HepG2 (cell line): Measurements from ENCODE around the gene CTIF. TPM values are rescaled to one million over a fixed set of nuclear protein-coding genes. Genes with fewer than 3 reads are reported as not detected.

Source experiments
- ATAC-seq: fragments of 200-7000 bp; cut with Tn5 transposase; 3 replicates; pipeline ENCODE4 v1.9.1; 2020; ENCODE audit warnings: mild to moderate bottlenecking, moderate library complexity
- BruUV-seq: library from RNA; stranded (reverse); fragments of 400-500 nt; replicated peaks from 2 replicates; lab custom pipeline; 2021; lab: Mats Ljungman, UMichigan
- CTCF ChIA-PET: fragments of 300-600 bp; formaldehyde crosslinking; extraction: SDS; loops from one replicate; lab custom pipeline; 2021; ENCODE audit warnings: low total read pairs, inconsistent platforms, low intra/inter-chr PET ratio; lab: Yijun Ruan, JAX
- POLR2A ChIA-PET: fragments of 350-600 bp; sonication (Branson Sonifier 250); formaldehyde crosslinking; loops from one replicate; lab custom pipeline; 2020; ENCODE audit warnings: antibody characterized with exemption, inconsistent platforms; lab: Yijun Ruan, JAX
- DNase-seq: peaks from one replicate; pipeline ENCODE4 v3.0.0-alpha.2; 2015; ENCODE audit warnings: low spot score
- FAIRE-seq: peaks from 3 replicates; lab custom pipeline; 2011; peaks lifted over from hg19 to GRCh38; lab: Jason Lieb, UNC
- H2AFZ ChIP-seq: one replicate; pipeline ENCODE4 v1.6.1; 2011; ENCODE audit warnings: low read length, inconsistent platforms
- H3K27ac ChIP-seq: fragments of 300-600 bp; 3 replicates; pipeline ENCODE4 v1.8.0; 2011; ENCODE audit warnings: mixed run types, mild to moderate bottlenecking, mixed read lengths, low read length, inconsistent platforms; ENCODE audit not compliant: insufficient read depth; ENCODE audit errors: extremely low read length
- H3K27me3 ChIP-seq, 2 experiments: fragments of 200-600 bp in 1 of 2; 2 replicates in 1 of 2; 3 replicates in 1 of 2; pipeline versions ENCODE4 v1.6.0 to v1.8.0; 2011; ENCODE audit warnings: low read length in 2 of 2, mild to moderate bottlenecking in 2 of 2, moderate library complexity in 2 of 2, inconsistent platforms in 1 of 2; ENCODE audit not compliant: insufficient read depth in 2 of 2, control insufficient read depth in 1 of 2
- H3K36me3 ChIP-seq, 2 experiments: fragments of 200-600 bp in 1 of 2; replicated peaks in 1 of 2; 2 replicates in 1 of 2; 3 replicates in 1 of 2; pipeline versions ENCODE4 v1.5.1 to v1.8.0; 2011; ENCODE audit warnings: low read length in 2 of 2, inconsistent platforms in 1 of 2; ENCODE audit not compliant: insufficient read depth in 2 of 2, control insufficient read depth in 1 of 2
- H3K4me1 ChIP-seq: 2 replicates; pipeline ENCODE4 v1.5.1; 2012; ENCODE audit warnings: low read length, inconsistent platforms; ENCODE audit not compliant: insufficient read depth
- H3K4me2 ChIP-seq: 2 replicates; pipeline ENCODE4 v1.6.0; 2011; ENCODE audit warnings: low read depth, low read length, inconsistent platforms
- H3K4me3 ChIP-seq, 3 experiments: fragments of 200-600 bp in 1 of 3; sonication (generic), shearing (Covaris generic) in 1 of 3; replicated peaks in 1 of 3; 2 replicates each; pipeline ENCODE4 v1.5.1; 2011 to 2016; ENCODE audit warnings: low read length in 3 of 3, inconsistent platforms in 2 of 3, low read depth in 2 of 3, mild to moderate bottlenecking in 2 of 3, control low read depth in 1 of 3, mixed read lengths in 1 of 3; ENCODE audit not compliant: insufficient read depth in 1 of 3
- H3K79me2 ChIP-seq: one replicate; pipeline ENCODE4 v1.6.1; 2011; ENCODE audit warnings: low read length, inconsistent platforms; ENCODE audit not compliant: insufficient read depth
- H3K9ac ChIP-seq: 2 replicates; pipeline ENCODE4 v1.6.0; 2011; ENCODE audit warnings: mild to moderate bottlenecking, low read depth, low read length, inconsistent platforms; ENCODE audit not compliant: insufficient read depth
- H3K9me3 ChIP-seq: 2 replicates; pipeline ENCODE4 v1.5.1; 2012; ENCODE audit warnings: mild to moderate bottlenecking, low read length
- H4K20me1 ChIP-seq: 2 replicates; pipeline ENCODE4 v1.6.0; 2011; ENCODE audit warnings: inconsistent platforms, mild to moderate bottlenecking, low read length, moderate library complexity; ENCODE audit not compliant: insufficient read depth
- ARHGAP35 ChIP-seq: sonication (generic); formaldehyde crosslinking; IDR thresholded peaks from 2 replicates; pipeline ENCODE4 v1.9.0; 2022; ENCODE audit warnings: mild to moderate bottlenecking, inconsistent platforms, moderate library complexity, missing genetic modification reagents, borderline replicate concordance
- ARID2 ChIP-seq: sonication (generic); formaldehyde crosslinking; IDR thresholded peaks from 2 replicates; pipeline ENCODE4 v1.8.1; 2022; ENCODE audit warnings: mild to moderate bottlenecking, missing genetic modification reagents, borderline replicate concordance
- NPAS2 ChIP-seq: sonication (generic); formaldehyde crosslinking; IDR thresholded peaks from 2 replicates; pipeline ENCODE4 v1.8.0; 2022; ENCODE audit warnings: mild to moderate bottlenecking, missing genetic modification reagents, borderline replicate concordance
- NR0B2 ChIP-seq: sonication (generic); formaldehyde crosslinking; IDR thresholded peaks from 2 replicates; pipeline ENCODE4 v1.4.0; 2020; ENCODE audit warnings: mild to moderate bottlenecking, missing genetic modification reagents
- POLR2AphosphoS5 ChIP-seq: IDR thresholded peaks from 2 replicates; pipeline ENCODE4 v1.6.1; 2012; ENCODE audit warnings: low read depth, low read length
- PPARG ChIP-seq: conservative IDR thresholded peaks from 2 replicates; pipeline ENCODE4 v1.6.1; 2016; ENCODE audit warnings: missing biosample characterization, missing genetic modification reagents
- RORA ChIP-seq: sonication (generic); formaldehyde crosslinking; IDR thresholded peaks from 2 replicates; pipeline ENCODE4 v1.5.0; 2020; ENCODE audit warnings: mild to moderate bottlenecking, missing genetic modification reagents, moderate library complexity
- SP4 ChIP-seq: sonication (generic); formaldehyde crosslinking; IDR thresholded peaks from 2 replicates; pipeline ENCODE4 v1.8.1; 2023; ENCODE audit warnings: mild to moderate bottlenecking, missing genetic modification reagents
- ZFAT ChIP-seq: sonication (generic); formaldehyde crosslinking; conservative IDR thresholded peaks from 2 replicates; pipeline ENCODE4 v1.8.1; 2023; ENCODE audit warnings: missing genetic modification reagents, inconsistent platforms
- ZKSCAN5 ChIP-seq: sonication (generic); formaldehyde crosslinking; IDR thresholded peaks from 2 replicates; pipeline ENCODE4 v1.5.1; 2020; ENCODE audit warnings: mild to moderate bottlenecking, missing genetic modification reagents
- ZNF510 ChIP-seq: sonication (generic); formaldehyde crosslinking; IDR thresholded peaks from 2 replicates; pipeline ENCODE4 v1.4.0; 2020; ENCODE audit warnings: low read depth, mild to moderate bottlenecking, missing genetic modification reagents
- ZNF619 ChIP-seq: sonication (generic); formaldehyde crosslinking; IDR thresholded peaks from 2 replicates; pipeline ENCODE4 v1.4.0; 2020; ENCODE audit warnings: mild to moderate bottlenecking, missing genetic modification reagents
- ZNF761 ChIP-seq: sonication (generic); formaldehyde crosslinking; conservative IDR thresholded peaks from 2 replicates; pipeline ENCODE4 v1.4.0; 2020; ENCODE audit warnings: mild to moderate bottlenecking, missing genetic modification reagents
- WGBS: methylation state at CpG from one replicate; pipeline ENCODE4 v1.1.6; 2017; ENCODE audit warnings: low lambda C conversion rate; 5-methylcytosine and 5-hydroxymethylcytosine counted together
- in situ Hi-C: cut with HindIII; loops from 2 replicates; pipeline ENCODE4 v1.10.0; 2017; ENCODE audit warnings: low pct_unique_long_range_greater_than_20kb; ENCODE audit not compliant: extremely low pct_ligation_motif_present
- intact Hi-C: fragments of 100-400 bp; cut with micrococcal nuclease; formaldehyde crosslinking; loops from one replicate; pipeline ENCODE4 v1.10.0; 2022; ENCODE audit not compliant: unreplicated experiment
- polyA plus RNA-seq, 8 experiments: library from polyadenylated mRNA; depleted of rRNA in 3 of 8; stranded (reverse) in 7 of 8; unstranded in 1 of 8; fragments of >200 nt; fragmentation: Illumina TruSeq in 4 of 8; extraction: Trizol in 4 of 8; gene quantifications; 2 replicates each; pipeline versions ENCODE4 v1.2.1 to v1.2.3, GENCODE V29; 2011 to 2016; ENCODE audit warnings: low read depth in 4 of 8, missing spikeins in 1 of 8, mixed read lengths in 1 of 8; ENCODE audit not compliant: insufficient read depth in 1 of 8
- total RNA-seq, 5 experiments: library from RNA; depleted of rRNA; stranded (reverse); fragments of >200 nt; fragmentation: Illumina TruSeq; extraction: Trizol; gene quantifications; 2 replicates each; pipeline ENCODE4 v1.2.3, GENCODE V29; 2016; ENCODE audit warnings: low read depth in 1 of 5
- TF ChIP-seq, protein P1 (sequence below): IDR thresholded peaks from 2 replicates; pipeline ENCODE4 v1.6.1; 2016; ENCODE audit warnings: missing biosample characterization, missing genetic modification reagents, low read depth
- TF ChIP-seq, protein P2 (sequence below): sonication (generic); formaldehyde crosslinking; IDR thresholded peaks from 2 replicates; pipeline ENCODE4 v1.4.0; 2020; ENCODE audit warnings: missing genetic modification reagents
- TF ChIP-seq, protein P3 (sequence below): sonication (generic); formaldehyde crosslinking; IDR thresholded peaks from 2 replicates; pipeline ENCODE4 v1.4.0; 2020; ENCODE audit warnings: low read depth, mild to moderate bottlenecking, missing genetic modification reagents

Gene CTIF
- total and polyA plus RNA-seq, 2 of the 13 experiments (the other 11 are each of a cell fraction or from before 2014, with no cell fraction given), result 18.2 to 28.0 TPM

DNA sequence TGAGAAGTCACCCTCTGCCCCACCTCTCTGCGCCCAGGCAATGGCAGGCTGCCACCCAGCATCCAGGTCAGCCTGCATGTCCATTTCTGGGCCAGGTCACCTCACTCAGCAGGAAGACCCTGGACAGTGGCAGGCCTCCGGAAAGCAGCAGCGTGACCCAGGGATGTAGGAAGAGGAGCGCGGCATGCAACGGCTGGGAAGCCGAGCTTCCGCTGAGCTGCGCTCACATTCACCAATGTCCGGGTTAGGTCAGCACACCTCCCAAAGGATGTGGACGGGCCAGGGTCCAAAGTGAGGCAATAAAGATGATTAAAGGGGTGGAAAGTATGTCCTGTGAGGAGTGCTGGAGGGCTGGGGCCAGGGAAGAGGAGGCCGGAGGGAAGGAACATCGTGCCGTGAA lies 174.5 kb downstream of the CTIF start (continued):
- TF ChIP-seq, protein P1, sequence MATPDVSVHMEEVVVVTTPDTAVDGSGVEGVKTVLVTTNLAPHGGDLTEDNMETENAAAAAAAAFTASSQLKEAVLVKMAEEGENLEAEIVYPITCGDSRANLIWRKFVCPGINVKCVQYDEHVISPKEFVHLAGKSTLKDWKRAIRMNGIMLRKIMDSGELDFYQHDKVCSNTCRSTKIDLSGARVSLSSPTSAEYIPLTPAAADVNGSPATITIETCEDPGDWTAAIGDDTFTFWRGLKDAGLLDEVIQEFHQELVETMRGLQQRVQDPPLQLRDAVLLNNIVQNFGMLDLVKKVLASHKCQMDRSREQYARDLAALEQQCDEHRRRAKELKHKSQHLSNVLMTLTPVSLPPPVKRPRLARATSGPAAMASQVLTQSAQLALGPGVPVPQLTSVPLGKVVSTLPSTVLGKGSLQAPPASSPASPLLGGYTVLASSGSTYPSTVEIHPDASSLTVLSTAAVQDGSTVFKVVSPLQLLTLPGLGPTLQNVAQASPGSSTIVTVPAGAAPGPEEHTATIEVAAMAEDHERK, result no peak
- TF ChIP-seq NR0B2 (CRISPR knock-in tag) (no peak), PPARG (CRISPR knock-in tag) (no peak), ZNF619 (CRISPR knock-in tag) (no peak), ZKSCAN5 (CRISPR knock-in tag) (no peak), ZFAT (no peak)

- DNase-seq (no peak), ATAC-seq (no peak), FAIRE-seq (no peak)
- CTCF ChIA-PET, result no interaction called here
- intact Hi-C loops (no loop called here), in situ Hi-C loops (no loop called here)
- H3K79me2 ChIP-seq, result no peaks in the 10 kb centered on the region
- H4K20me1 ChIP-seq, result no peaks in the 10 kb centered on the region
- H3K4me1 ChIP-seq, result no peaks in the 10 kb centered on the region
- H3K4me2 ChIP-seq, result no peak overlapping the region
- no peak overlapping the region for H3K27ac ChIP-seq
- no peaks in the 10 kb centered on the region for H3K9me3 ChIP-seq
- no peak overlapping the region for H3K4me3 ChIP-seq
- 93% methylated on average over 4 of the region's 6 CpGs for WGBS
- H3K36me3 ChIP-seq, result peaks cover 9 to 18% of the 10 kb centered on the region in 2 experiments; a peak in 4 of 5 replicates
- no peaks in the 10 kb centered on the region for H3K27me3 ChIP-seq
- POLR2A ChIA-PET, result no interaction called here
- H2AFZ ChIP-seq, result no peak overlapping the region
- no TSS peak for BruUV-seq
- no peak overlapping the region for H3K9ac ChIP-seq
- TF ChIP-seq ZNF761 (CRISPR knock-in tag) (no peak), NPAS2 (no peak), SP4 (CRISPR knock-in tag) (no peak), RORA (CRISPR knock-in tag) (no peak), ARID2 (CRISPR knock-in tag) (no peak), ARHGAP35 (CRISPR knock-in tag) (no peak), ZNF510 (CRISPR knock-in tag) (no peak), POLR2AphosphoS5 (no peak)
- TF ChIP-seq, protein P2, sequence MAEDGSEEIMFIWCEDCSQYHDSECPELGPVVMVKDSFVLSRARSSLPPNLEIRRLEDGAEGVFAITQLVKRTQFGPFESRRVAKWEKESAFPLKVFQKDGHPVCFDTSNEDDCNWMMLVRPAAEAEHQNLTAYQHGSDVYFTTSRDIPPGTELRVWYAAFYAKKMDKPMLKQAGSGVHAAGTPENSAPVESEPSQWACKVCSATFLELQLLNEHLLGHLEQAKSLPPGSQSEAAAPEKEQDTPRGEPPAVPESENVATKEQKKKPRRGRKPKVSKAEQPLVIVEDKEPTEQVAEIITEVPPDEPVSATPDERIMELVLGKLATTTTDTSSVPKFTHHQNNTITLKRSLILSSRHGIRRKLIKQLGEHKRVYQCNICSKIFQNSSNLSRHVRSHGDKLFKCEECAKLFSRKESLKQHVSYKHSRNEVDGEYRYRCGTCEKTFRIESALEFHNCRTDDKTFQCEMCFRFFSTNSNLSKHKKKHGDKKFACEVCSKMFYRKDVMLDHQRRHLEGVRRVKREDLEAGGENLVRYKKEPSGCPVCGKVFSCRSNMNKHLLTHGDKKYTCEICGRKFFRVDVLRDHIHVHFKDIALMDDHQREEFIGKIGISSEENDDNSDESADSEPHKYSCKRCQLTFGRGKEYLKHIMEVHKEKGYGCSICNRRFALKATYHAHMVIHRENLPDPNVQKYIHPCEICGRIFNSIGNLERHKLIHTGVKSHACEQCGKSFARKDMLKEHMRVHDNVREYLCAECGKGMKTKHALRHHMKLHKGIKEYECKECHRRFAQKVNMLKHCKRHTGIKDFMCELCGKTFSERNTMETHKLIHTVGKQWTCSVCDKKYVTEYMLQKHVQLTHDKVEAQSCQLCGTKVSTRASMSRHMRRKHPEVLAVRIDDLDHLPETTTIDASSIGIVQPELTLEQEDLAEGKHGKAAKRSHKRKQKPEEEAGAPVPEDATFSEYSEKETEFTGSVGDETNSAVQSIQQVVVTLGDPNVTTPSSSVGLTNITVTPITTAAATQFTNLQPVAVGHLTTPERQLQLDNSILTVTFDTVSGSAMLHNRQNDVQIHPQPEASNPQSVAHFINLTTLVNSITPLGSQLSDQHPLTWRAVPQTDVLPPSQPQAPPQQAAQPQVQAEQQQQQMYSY (CRISPR knock-in tag), result no peak
- TF ChIP-seq, protein P3, sequence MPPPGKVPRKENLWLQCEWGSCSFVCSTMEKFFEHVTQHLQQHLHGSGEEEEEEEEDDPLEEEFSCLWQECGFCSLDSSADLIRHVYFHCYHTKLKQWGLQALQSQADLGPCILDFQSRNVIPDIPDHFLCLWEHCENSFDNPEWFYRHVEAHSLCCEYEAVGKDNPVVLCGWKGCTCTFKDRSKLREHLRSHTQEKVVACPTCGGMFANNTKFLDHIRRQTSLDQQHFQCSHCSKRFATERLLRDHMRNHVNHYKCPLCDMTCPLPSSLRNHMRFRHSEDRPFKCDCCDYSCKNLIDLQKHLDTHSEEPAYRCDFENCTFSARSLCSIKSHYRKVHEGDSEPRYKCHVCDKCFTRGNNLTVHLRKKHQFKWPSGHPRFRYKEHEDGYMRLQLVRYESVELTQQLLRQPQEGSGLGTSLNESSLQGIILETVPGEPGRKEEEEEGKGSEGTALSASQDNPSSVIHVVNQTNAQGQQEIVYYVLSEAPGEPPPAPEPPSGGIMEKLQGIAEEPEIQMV (CRISPR knock-in tag), result no peak
Observed at GRCh38 chr18:48714873-48715272, 176.0 kb downstream of the CTIF start.
